Endothelial cell of umbilical vein (primary cell): ENCODE results near the gene LRRC30. TPM values are rescaled to one million over a fixed set of nuclear protein-coding genes. Genes with fewer than 3 reads are reported as not detected.

Experiments used
- BruUV-seq: library from RNA; stranded (reverse); fragments of 400-500 nt; replicated peaks from 2 replicates; lab custom pipeline; 2021; lab: Mats Ljungman, UMichigan
- CTCF ChIA-PET: fragments of 300-600, 350-600 bp; sonication (Branson Sonifier 250); formaldehyde crosslinking; loops from one replicate; lab custom pipeline; 2021; ENCODE audit warnings: antibody characterized with exemption, inconsistent platforms; lab: Charles Lee
- POLR2A ChIA-PET: fragments of 300-600, 350-600 bp; sonication (Branson Sonifier 250); formaldehyde crosslinking; loops from one replicate; lab custom pipeline; 2021; ENCODE audit warnings: antibody characterized with exemption, inconsistent platforms; lab: Charles Lee
- DNase-seq: peaks from one replicate; pipeline ENCODE4 v3.0.0-alpha.2; 2011; ENCODE audit warnings: low read depth, low spot score
- FAIRE-seq: peaks from 2 replicates; lab custom pipeline; 2011; peaks lifted over from hg19 to GRCh38; lab: Jason Lieb, UNC
- H2AFZ ChIP-seq: 2 replicates; pipeline ENCODE4 v1.6.0; 2012; ENCODE audit warnings: low read depth, low read length, control low read depth, inconsistent platforms
- H3K27ac ChIP-seq: 2 replicates; pipeline ENCODE4 v1.5.1; 2011; ENCODE audit warnings: low read depth, mild to moderate bottlenecking, control low read depth, low read length, moderate library complexity; ENCODE audit not compliant: insufficient read depth
- H3K27me3 ChIP-seq, 2 experiments: 2 replicates each; pipeline versions ENCODE4 v1.6.0 to v1.6.1; 2011; ENCODE audit warnings: low read length in 2 of 2, mixed read lengths in 1 of 2; ENCODE audit not compliant: control insufficient read depth in 2 of 2, insufficient read depth in 2 of 2
- H3K36me3 ChIP-seq, 2 experiments: 2 replicates in 1 of 2; 3 replicates in 1 of 2; pipeline ENCODE4 v1.5.1; 2011; ENCODE audit warnings: low read length in 2 of 2, mild to moderate bottlenecking in 1 of 2, moderate library complexity in 1 of 2; ENCODE audit not compliant: control insufficient read depth in 2 of 2, insufficient read depth in 2 of 2; ENCODE audit errors: extremely low read depth in 1 of 2
- H3K4me1 ChIP-seq: 3 replicates; pipeline ENCODE4 v1.5.1; 2011; ENCODE audit warnings: mild to moderate bottlenecking, low read length; ENCODE audit not compliant: control insufficient read depth, insufficient read depth; ENCODE audit errors: extremely low read depth
- H3K4me2 ChIP-seq: 2 replicates; pipeline ENCODE4 v1.6.1; 2011; ENCODE audit warnings: low read length, control low read depth, mixed read lengths; ENCODE audit not compliant: insufficient read depth
- H3K4me3 ChIP-seq, 3 experiments: fragments of 200-600 bp in 1 of 3; sonication (generic), shearing (Covaris generic) in 1 of 3; replicated peaks in 1 of 3; 2 replicates each; pipeline ENCODE4 v1.5.1; 2011 to 2016; ENCODE audit warnings: control low read depth in 3 of 3, low read length in 3 of 3, mild to moderate bottlenecking in 2 of 3, inconsistent platforms in 1 of 3, low read depth in 1 of 3, moderate library complexity in 1 of 3; ENCODE audit not compliant: insufficient read depth in 1 of 3
- H3K79me2 ChIP-seq: 2 replicates; pipeline ENCODE4 v1.6.0; 2012; ENCODE audit warnings: low read length, inconsistent platforms; ENCODE audit not compliant: control insufficient read depth, insufficient read depth
- H3K9ac ChIP-seq: replicated peaks from 2 replicates; pipeline ENCODE3; 2011; ENCODE audit warnings: low read length, control low read depth; ENCODE audit not compliant: insufficient read depth; ENCODE audit errors: extremely low read depth
- H3K9me1 ChIP-seq: replicated peaks from 3 replicates; pipeline ENCODE4 v1.6.0; 2011; ENCODE audit warnings: mild to moderate bottlenecking, low read length; ENCODE audit not compliant: control insufficient read depth, insufficient read depth; ENCODE audit errors: extremely low read depth
- H3K9me3 ChIP-seq: replicated peaks from 2 replicates; pipeline ENCODE4 v1.5.1; 2012; ENCODE audit warnings: low read length, inconsistent platforms; ENCODE audit not compliant: control insufficient read depth, insufficient read depth
- H4K20me1 ChIP-seq: replicated peaks from 2 replicates; pipeline ENCODE3; 2011; ENCODE audit warnings: mild to moderate bottlenecking, low read length; ENCODE audit not compliant: control insufficient read depth, insufficient read depth; ENCODE audit errors: extremely low read depth
- CTCF ChIP-seq, 2 donors: IDR thresholded peaks; 1 replicate in 1 of 2; 2 replicates in 1 of 2; pipeline ENCODE4 v1.5.1; 2011; ENCODE audit warnings: low read length in 2 of 2, mild to moderate bottlenecking in 2 of 2, moderate library complexity in 2 of 2, control low read depth in 1 of 2, inconsistent platforms in 1 of 2, low read depth in 1 of 2; ENCODE audit not compliant: insufficient read depth in 1 of 2; ENCODE audit errors: extremely low read depth in 1 of 2
- EZH2 ChIP-seq: IDR thresholded peaks from 2 replicates; pipeline ENCODE4 v1.6.1; 2012; ENCODE audit warnings: borderline replicate concordance, low read depth, mild to moderate bottlenecking, moderate library complexity, low read length, inconsistent platforms; ENCODE audit not compliant: severe bottlenecking
- FOS ChIP-seq: IDR thresholded peaks from 2 replicates; pipeline ENCODE4 v1.6.1; 2011; ENCODE audit warnings: mild to moderate bottlenecking, low read length, moderate library complexity, borderline replicate concordance; ENCODE audit not compliant: insufficient read depth
- GATA2 ChIP-seq: IDR thresholded peaks from 2 replicates; pipeline ENCODE4 v1.7.0; 2011; ENCODE audit warnings: low read depth, mild to moderate bottlenecking, moderate library complexity, mixed read lengths, low read length; ENCODE audit not compliant: insufficient read length, insufficient read depth
- JUN ChIP-seq: IDR thresholded peaks from 2 replicates; pipeline ENCODE4 v1.6.1; 2011; ENCODE audit warnings: borderline replicate concordance, low read depth; ENCODE audit not compliant: insufficient read length, insufficient read depth
- MAX ChIP-seq: IDR thresholded peaks from 2 replicates; pipeline ENCODE4 v1.6.1; 2011; ENCODE audit not compliant: insufficient read depth, insufficient read length
- MYC ChIP-seq: IDR thresholded peaks from one replicate; pipeline ENCODE4 v1.6.1; 2011; ENCODE audit warnings: mild to moderate bottlenecking, low read depth, low read length
- POLR2A ChIP-seq: IDR thresholded peaks from 2 replicates; pipeline ENCODE4 v1.6.1; 2012; ENCODE audit warnings: low read depth, mild to moderate bottlenecking, control low read depth, low read length
- POLR2AphosphoS5 ChIP-seq: IDR thresholded peaks from 2 replicates; pipeline ENCODE4 v1.6.1; 2012; ENCODE audit warnings: low read depth, mild to moderate bottlenecking, control low read depth, low read length, moderate library complexity; ENCODE audit not compliant: insufficient read depth
- dilution Hi-C: fragments of 300-500 bp; cut with MboI; formaldehyde crosslinking; loops from one replicate; pipeline ENCODE4 v1.15.0; 2019; ENCODE audit warnings: low sequenced_read_pairs; ENCODE audit not compliant: extremely low pct_ligation_motif_present
- intact Hi-C: fragments of 100-400 bp; cut with micrococcal nuclease; formaldehyde crosslinking; loops from one replicate; pipeline ENCODE4 v1.10.0; 2022
- polyA plus RNA-seq, 4 experiments: library from polyadenylated mRNA; depleted of rRNA in 3 of 4; stranded (reverse) in 3 of 4; unstranded in 1 of 4; fragments of >200 nt; gene quantifications; 2 replicates each; pipeline versions ENCODE4 v1.2.1 to v1.2.3, GENCODE V29; 2011 to 2012; ENCODE audit warnings: missing spikeins in 1 of 4
- total RNA-seq: library from RNA; stranded (reverse); gene quantifications from 2 replicates; pipeline ENCODE4 v1.2.3, GENCODE V29; 2021

LRRC30 gene
- total and polyA plus RNA-seq, 2 donors (not counting 3 experiments of a cell fraction or from before 2014, with no cell fraction given) = not detected

- no peak overlapping the region for H3K4me2 ChIP-seq
- DNase-seq (no peak), FAIRE-seq (no peak)
- no peak overlapping the region for H3K27ac ChIP-seq
- peaks cover 3% of the 10 kb centered on the region in 2 experiments for H3K27me3 ChIP-seq
- H3K4me1 ChIP-seq = no peaks in the 10 kb centered on the region
- POLR2A ChIA-PET = no interaction called here
- TF ChIP-seq EZH2 = no peak
- TF ChIP-seq FOS = no peak
- TF ChIP-seq POLR2AphosphoS5 = no peak
- no peak for TF ChIP-seq JUN
- TF ChIP-seq MAX = no peak
- TF ChIP-seq GATA2 = no peak
- TF ChIP-seq POLR2A = no peak
- no peak for TF ChIP-seq MYC
- TF ChIP-seq CTCF (IDR thresholded peaks at IDR 0.05; ENCODE audit: extremely low read depth in 1 of 2, insufficient read depth in 1 of 2, low read depth in 1 of 2, low read length in 2 of 2) = no peak
- dilution Hi-C loops (no loop called here), intact Hi-C loops (no loop called here)
- H3K9me1 ChIP-seq = no peaks in the 10 kb centered on the region
- no peaks in the 10 kb centered on the region for H3K36me3 ChIP-seq
- H3K79me2 ChIP-seq = no peaks in the 10 kb centered on the region
- no TSS peak for BruUV-seq
- no peaks in the 10 kb centered on the region for H4K20me1 ChIP-seq
- CTCF ChIA-PET = no interaction called here
- no peak overlapping the region for H3K9ac ChIP-seq
- no peak overlapping the region for H2AFZ ChIP-seq
- no peaks in the 10 kb centered on the region for H3K9me3 ChIP-seq
- H3K4me3 ChIP-seq = no peak overlapping the region
Measured at GRCh38 chr18:7236933-7237332, 6.0 kb downstream of the LRRC30 start.
